Choroid plexus epithelial cell (primary cell): ENCODE data around the gene EPHB2.

Experiments
- DNase-seq: peaks from one replicate; pipeline ENCODE4 v3.0.0-alpha.2; 2010; ENCODE audit warnings: low read depth
- H3K4me3 ChIP-seq: 2 replicates; pipeline ENCODE4 v1.5.1; 2011; ENCODE audit warnings: low read depth, mild to moderate bottlenecking, control low read depth, low read length, moderate library complexity
- CTCF ChIP-seq: conservative IDR thresholded peaks from 2 replicates; pipeline ENCODE4 v1.5.1; 2011; ENCODE audit warnings: low read depth, mild to moderate bottlenecking, control low read depth, inconsistent platforms, low read length, moderate library complexity

EPHB2 gene

GRCh38 chr1:22769932-22770331, 59.3 kb downstream of the EPHB2 start:
- TF ChIP-seq CTCF: no peak
- no peak overlapping the region for H3K4me3 ChIP-seq
- no peak for DNase-seq

GRCh38 chr1:22772014-22772413, 61.4 kb downstream of the EPHB2 start:
- no peak for TF ChIP-seq CTCF
- DNase-seq: no peak

GRCh38 chr1:22773981-22774832, 63.6 kb downstream of the EPHB2 start:
- TF ChIP-seq CTCF: no peak
- no peak overlapping the region for H3K4me3 ChIP-seq
- DNase-seq: peak; percentile 23

More at GRCh38 chr1:22772014-22772413, 61.4 kb downstream of the EPHB2 start:
- H3K4me3 ChIP-seq: no peak overlapping the region

GRCh38 chr1:22774833-22775182, 64.2 kb downstream of the EPHB2 start:
- no peak for DNase-seq
- TF ChIP-seq CTCF: no peak
- H3K4me3 ChIP-seq: no peak overlapping the region

- DNase-seq: no peak
- H3K4me3 ChIP-seq: no peak overlapping the region
- TF ChIP-seq CTCF: no peak
Measured at GRCh38 chr1:22775478-22775877, 64.8 kb downstream of the EPHB2 start.

GRCh38 chr1:22776035-22776613, 65.5 kb downstream of the EPHB2 start:
- H3K4me3 ChIP-seq: no peak overlapping the region
- TF ChIP-seq CTCF: no peak
- no peak for DNase-seq
